ENCODE results near the gene CD47.

CD47 gene

GRCh38 chr3:107994956-107995715 is 95.7 kb downstream of the CD47 start:
- Histone ChIP-seq H3K4me1 (ENCODE audit: control insufficient read depth, insufficient read depth, low read length, poor library complexity, severe bottlenecking) (no peaks in the 10 kb centered on the region), H3K9me3 (ENCODE audit: control insufficient read depth, low read length) (no peaks in the 10 kb centered on the region), H3K27ac (ENCODE audit: insufficient read depth, low read length, poor library complexity, severe bottlenecking) (no peak overlapping the region), H3K4me3 (ENCODE audit: insufficient read depth, low read depth, low read length, poor library complexity, severe bottlenecking) (no peak overlapping the region), H3K27me3 (replicated peaks; ENCODE audit: control insufficient read depth, insufficient read depth, low read length, poor library complexity, severe bottlenecking) (no peaks in the 10 kb centered on the region), H3K36me3 (ENCODE audit: control insufficient read depth, insufficient read depth, low read length) (no peaks in the 10 kb centered on the region)
- no peak for DNase-seq

DNA sequence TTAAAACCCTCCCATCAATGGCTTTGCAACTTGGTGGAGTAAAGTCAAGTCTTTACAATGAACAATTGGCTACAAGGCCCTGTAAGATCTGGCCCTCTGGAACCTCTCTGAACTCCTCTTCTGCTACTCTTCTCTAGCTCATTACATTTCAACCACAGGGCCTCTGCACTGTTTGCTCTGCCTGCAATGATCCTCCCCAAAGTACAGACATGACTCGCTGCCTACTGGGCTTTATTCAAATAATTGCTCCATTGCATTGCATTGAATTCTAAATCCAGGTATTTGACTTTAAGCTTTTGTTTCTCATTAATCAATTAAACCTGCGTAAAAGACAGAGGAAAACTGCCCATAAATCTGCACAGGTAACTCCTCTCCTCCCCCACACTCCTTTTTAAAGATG is 96.7 kb downstream of the CD47 start:
- Histone ChIP-seq H3K4me1 (ENCODE audit: control insufficient read depth, insufficient read depth, low read length, poor library complexity, severe bottlenecking) (peaks cover 2% of the 10 kb centered on the region), H3K27ac (ENCODE audit: insufficient read depth, low read length, poor library complexity, severe bottlenecking) (no peak overlapping the region), H3K36me3 (ENCODE audit: control insufficient read depth, insufficient read depth, low read length) (no peaks in the 10 kb centered on the region), H3K9me3 (ENCODE audit: control insufficient read depth, low read length) (no peaks in the 10 kb centered on the region), H3K27me3 (replicated peaks; ENCODE audit: control insufficient read depth, insufficient read depth, low read length, poor library complexity, severe bottlenecking) (no peaks in the 10 kb centered on the region), H3K4me3 (ENCODE audit: insufficient read depth, low read depth, low read length, poor library complexity, severe bottlenecking) (no peak overlapping the region)
- DNase-seq: no peak

GRCh38 chr3:107993771-107994170 is 97.1 kb downstream of the CD47 start:
- Histone ChIP-seq H3K4me3 (ENCODE audit: insufficient read depth, low read depth, low read length, poor library complexity, severe bottlenecking) (no peak overlapping the region), H3K9me3 (ENCODE audit: control insufficient read depth, low read length) (no peaks in the 10 kb centered on the region), H3K4me1 (ENCODE audit: control insufficient read depth, insufficient read depth, low read length, poor library complexity, severe bottlenecking) (peaks cover 6% of the 10 kb centered on the region), H3K27ac (ENCODE audit: insufficient read depth, low read length, poor library complexity, severe bottlenecking) (no peak overlapping the region), H3K27me3 (replicated peaks; ENCODE audit: control insufficient read depth, insufficient read depth, low read length, poor library complexity, severe bottlenecking) (no peaks in the 10 kb centered on the region), H3K36me3 (ENCODE audit: control insufficient read depth, insufficient read depth, low read length) (no peaks in the 10 kb centered on the region)
- DNase-seq: no peak

Data from effector memory CD4-positive, alpha-beta T cell (primary cell).